ENCODE measurements around the gene CCDC191.
A peak's percentile ranks its signal among the peaks of the same experiment; 100 is the strongest.

The CCDC191 gene

GRCh38 chr3:113952921-113953320, 103.4 kb downstream of the CCDC191 start:
- DNase-seq, result no peak

GRCh38 chr3:113948015-113948917, 108.1 kb downstream of the CCDC191 start:
- peak; percentile 17 to 30 for DNase-seq

- DNase-seq, result peak; percentile 71 to 78
Measured at GRCh38 chr3:113947372-113948014, 108.8 kb downstream of the CCDC191 start, which contains the start of gene ZDHHC23. Gene ZDHHC23 (plus strand): TSS chr3:113948013. CDS start chr3:113948803, 790 bp downstream.

- DNase-seq, result no peak
Measured at GRCh38 chr3:113946831-113947230, 109.5 kb downstream of the CCDC191 start.

GRCh38 chr3:113927556-113927955, 128.8 kb downstream of the CCDC191 start:
- DNase-seq, result no peak

GRCh38 chr3:113914646-113915045, 141.7 kb downstream of the CCDC191 start:
- no peak for DNase-seq
